CD4-positive, alpha-beta T cell (primary cell): ENCODE data around the gene PTGIR. TPM values are rescaled to one million over a fixed set of nuclear protein-coding genes. Genes with fewer than 3 reads are reported as not detected.

Source experiments
- ATAC-seq: fragments of 200-7000 bp; cut with Tn5 transposase; one replicate; pipeline ENCODE4 v1.10.0; 2022; ENCODE audit warnings: mild to moderate bottlenecking; ENCODE audit not compliant: poor library complexity
- CTCF ChIA-PET: fragments of 350-600 bp; sonication (Branson Sonifier 250); formaldehyde crosslinking; loops from one replicate; lab custom pipeline; 2021; ENCODE audit warnings: antibody characterized with exemption, inconsistent platforms; lab: Charles Lee
- POLR2A ChIA-PET: fragments of 350-600 bp; sonication (Branson Sonifier 250); formaldehyde crosslinking; loops from one replicate; lab custom pipeline; 2021; ENCODE audit warnings: antibody characterized with exemption, inconsistent platforms; lab: Charles Lee
- DNase-seq, 14 experiments: peaks; one replicate each; pipeline ENCODE4 v3.0.0-alpha.2; 2013 to 2020; ENCODE audit warnings: mixed read lengths in 2 of 14
- H3K27ac ChIP-seq, 2 donors: one replicate each; pipeline versions ENCODE4 v1.5.1 to v1.7.0; 2013; ENCODE audit warnings: low read length in 2 of 2, low read depth in 1 of 2, mild to moderate bottlenecking in 1 of 2
- H3K27me3 ChIP-seq, 2 experiments: 1 replicate in 1 of 2; 2 replicates in 1 of 2; pipeline versions ENCODE4 v1.6.1 to v1.7.0; 2013; ENCODE audit warnings: low read length in 2 of 2, control low read depth in 1 of 2, mild to moderate bottlenecking in 1 of 2, moderate library complexity in 1 of 2; ENCODE audit not compliant: insufficient read depth in 2 of 2, control insufficient read depth in 1 of 2
- H3K36me3 ChIP-seq: one replicate; pipeline ENCODE4 v1.6.1; 2013; ENCODE audit warnings: low read length, control low read depth; ENCODE audit not compliant: insufficient read depth
- H3K4me1 ChIP-seq: one replicate; pipeline ENCODE4 v1.6.1; 2013; ENCODE audit warnings: low read length, control low read depth; ENCODE audit not compliant: insufficient read depth
- H3K4me3 ChIP-seq: one replicate; pipeline ENCODE4 v1.5.1; 2013; ENCODE audit warnings: mild to moderate bottlenecking, low read length, moderate library complexity
- H3K9me3 ChIP-seq, 2 experiments: 1 replicate in 1 of 2; 2 replicates in 1 of 2; pipeline versions ENCODE4 v1.6.1 to v1.7.0; 2013; ENCODE audit warnings: low read length in 2 of 2, mild to moderate bottlenecking in 2 of 2, control low read depth in 1 of 2, moderate library complexity in 1 of 2; ENCODE audit not compliant: control insufficient read depth in 1 of 2, insufficient read depth in 1 of 2
- H3K27ac Mint-ChIP-seq: one replicate; pipeline ENCODE4 v1.8.0; 2020; ENCODE audit warnings: mixed read lengths
- H3K27me3 Mint-ChIP-seq: one replicate; pipeline ENCODE4 v1.8.0; 2021; ENCODE audit warnings: mixed read lengths
- H3K36me3 Mint-ChIP-seq: one replicate; pipeline ENCODE4 v1.8.0; 2021; ENCODE audit warnings: low read depth, mixed read lengths
- H3K4me1 Mint-ChIP-seq: one replicate; pipeline ENCODE4 v1.8.0; 2021; ENCODE audit warnings: low read depth, mixed read lengths
- H3K4me3 Mint-ChIP-seq: one replicate; pipeline ENCODE4 v1.8.0; 2020; ENCODE audit warnings: mild to moderate bottlenecking, mixed read lengths
- H3K9me3 Mint-ChIP-seq: one replicate; pipeline ENCODE4 v1.8.0; 2020; ENCODE audit warnings: mixed read lengths
- intact Hi-C, 2 experiments: fragments of 100-400 bp; cut with DNase I in 1 of 2; cut with micrococcal nuclease in 1 of 2; formaldehyde crosslinking; loops; one replicate each; pipeline versions ENCODE4 v1.15.1 to v1.9.0; 2023 to 2025; cut with DNase I, micrococcal nuclease
- total RNA-seq, 174 experiments: library from RNA in 2 of 174; stranded (reverse) in 2 of 174; gene quantifications; one replicate each; pipeline ENCODE4 v1.2.3 and lab custom pipeline; 2021 to 2026
- TF ChIP-seq, protein P1 (sequence below): fragments of 200-600 bp; IDR thresholded peaks from one replicate; pipeline ENCODE4 v1.8.0; 2022; ENCODE audit warnings: antibody characterized with exemption, mild to moderate bottlenecking

PTGIR gene
- total RNA-seq, 2 experiments from 2014 or later = 0.87 to 0.96 TPM

DNA sequence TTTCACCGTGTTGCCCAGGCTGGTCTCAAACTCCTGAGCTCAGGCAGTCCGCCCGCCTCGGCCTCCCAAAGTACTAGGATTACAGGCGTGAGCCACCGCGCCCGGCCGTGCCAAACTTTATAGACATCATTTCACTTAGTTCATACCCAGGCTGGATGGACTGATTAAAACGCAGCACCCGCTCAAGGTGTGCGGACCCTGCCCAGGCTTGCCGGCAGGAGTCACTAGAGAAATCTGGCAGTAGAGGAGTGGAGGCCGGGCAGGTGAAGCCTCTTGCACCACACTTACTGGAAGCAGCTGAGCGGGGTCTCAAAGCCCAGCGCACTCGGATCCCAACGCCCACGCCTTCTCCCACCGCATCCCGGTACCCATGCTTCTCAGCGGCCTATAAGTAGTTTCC is 11.4 kb downstream of the PTGIR start:
- Histone ChIP-seq H3K27ac (no peak overlapping the region), H3K4me3 (no peak overlapping the region), H3K27me3 (no peaks in the 10 kb centered on the region), H3K9me3 (no peaks in the 10 kb centered on the region), H3K36me3 (peaks cover 20% of the 10 kb centered on the region), H3K4me1 (peaks cover 87% of the 10 kb centered on the region)
- H3K4me1 Mint-ChIP-seq = peaks cover 72% of the 10 kb centered on the region
- peak overlapping the region; percentile 93 for H3K27ac Mint-ChIP-seq
- POLR2A ChIA-PET = interaction anchor here (1.7 to 5.4 kb wide), 3 partner anchors 11 to 48 kb away, joined by 5 to 215 read pairs (median 32); partner anchors contain the start of genes CALM3 and DACT3
- peaks cover 33% of the 10 kb centered on the region for H3K36me3 Mint-ChIP-seq
- DNase-seq (peak in 1 of 14 experiments; percentile 30), ATAC-seq (no peak)
- H3K9me3 Mint-ChIP-seq = no peaks in the 10 kb centered on the region
- intact Hi-C loops = loop anchor here in 1 of 2 experiments (5.0 to 10.0 kb wide), 2 partner anchors 81 to 1751 kb away; partner anchors contain the start of genes SYNGR4 and TMEM143
- TF ChIP-seq, protein P1, sequence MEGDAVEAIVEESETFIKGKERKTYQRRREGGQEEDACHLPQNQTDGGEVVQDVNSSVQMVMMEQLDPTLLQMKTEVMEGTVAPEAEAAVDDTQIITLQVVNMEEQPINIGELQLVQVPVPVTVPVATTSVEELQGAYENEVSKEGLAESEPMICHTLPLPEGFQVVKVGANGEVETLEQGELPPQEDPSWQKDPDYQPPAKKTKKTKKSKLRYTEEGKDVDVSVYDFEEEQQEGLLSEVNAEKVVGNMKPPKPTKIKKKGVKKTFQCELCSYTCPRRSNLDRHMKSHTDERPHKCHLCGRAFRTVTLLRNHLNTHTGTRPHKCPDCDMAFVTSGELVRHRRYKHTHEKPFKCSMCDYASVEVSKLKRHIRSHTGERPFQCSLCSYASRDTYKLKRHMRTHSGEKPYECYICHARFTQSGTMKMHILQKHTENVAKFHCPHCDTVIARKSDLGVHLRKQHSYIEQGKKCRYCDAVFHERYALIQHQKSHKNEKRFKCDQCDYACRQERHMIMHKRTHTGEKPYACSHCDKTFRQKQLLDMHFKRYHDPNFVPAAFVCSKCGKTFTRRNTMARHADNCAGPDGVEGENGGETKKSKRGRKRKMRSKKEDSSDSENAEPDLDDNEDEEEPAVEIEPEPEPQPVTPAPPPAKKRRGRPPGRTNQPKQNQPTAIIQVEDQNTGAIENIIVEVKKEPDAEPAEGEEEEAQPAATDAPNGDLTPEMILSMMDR = no peak
- no peaks in the 10 kb centered on the region for H3K27me3 Mint-ChIP-seq
- H3K4me3 Mint-ChIP-seq = no peak overlapping the region
- CTCF ChIA-PET = interaction anchor here (1.0 to 2.4 kb wide), 11 partner anchors 9 to 84 kb away, joined by 4 to 34 read pairs (median 6); partner anchors contain the start of genes CALM3 and DACT3

DNA sequence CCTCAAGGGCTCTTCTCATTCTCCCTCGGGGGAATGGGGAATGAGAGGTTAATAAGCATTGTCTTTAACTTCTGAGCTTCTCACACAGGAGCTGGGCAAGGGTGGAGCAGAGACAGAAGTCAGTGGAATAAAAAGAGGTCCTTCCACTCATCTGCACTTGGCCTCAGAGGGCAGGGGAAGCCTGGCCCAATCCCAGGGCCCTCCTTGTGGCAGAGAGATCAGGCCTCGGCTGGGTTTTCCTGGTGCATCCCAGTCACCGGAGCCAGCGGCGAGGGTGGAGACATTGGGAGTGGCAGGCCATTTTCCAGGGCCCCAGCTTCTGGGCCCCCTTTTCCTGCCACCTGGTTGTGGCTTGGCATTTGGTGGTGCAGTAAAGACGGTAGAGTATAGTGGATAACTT is 13.1 kb downstream of the PTGIR start:
- Mint-ChIP-seq H3K4me3 (peak overlapping the region; percentile 80), H3K27ac (peak overlapping the region; percentile 93), H3K9me3 (no peaks in the 10 kb centered on the region), H3K27me3 (no peaks in the 10 kb centered on the region), H3K36me3 (peaks cover 50% of the 10 kb centered on the region), H3K4me1 (peaks cover 74% of the 10 kb centered on the region)
- TF ChIP-seq, protein P1 = no peak
- CTCF ChIA-PET = interaction anchor here (0.8 to 3.8 kb wide), 7 partner anchors 10 to 82 kb away, joined by 3 to 30 read pairs (median 4); partner anchors contain the start of genes CALM3 and DACT3
- ATAC-seq (peak; percentile 14), DNase-seq (peak in 1 of 14 experiments; percentile 14)
- Histone ChIP-seq H3K4me3 (peak overlapping the region; percentile 11), H3K27me3 (no peaks in the 10 kb centered on the region), H3K36me3 (peaks cover 37% of the 10 kb centered on the region), H3K9me3 (no peaks in the 10 kb centered on the region), H3K27ac (peak overlapping the region; percentile 57 to 81), H3K4me1 (peaks cover 73% of the 10 kb centered on the region)
- POLR2A ChIA-PET = interaction anchor here (0.7 to 5.4 kb wide), 17 partner anchors 8 to 344 kb away, joined by 3 to 215 read pairs (median 4); partner anchors contain the start of genes CALM3 and DACT3
- intact Hi-C loops = loop anchor here in 1 of 2 experiments (5.0 to 10.0 kb wide), 2 partner anchors 79 to 1753 kb away; partner anchors contain the start of genes SYNGR4 and TMEM143

DNA sequence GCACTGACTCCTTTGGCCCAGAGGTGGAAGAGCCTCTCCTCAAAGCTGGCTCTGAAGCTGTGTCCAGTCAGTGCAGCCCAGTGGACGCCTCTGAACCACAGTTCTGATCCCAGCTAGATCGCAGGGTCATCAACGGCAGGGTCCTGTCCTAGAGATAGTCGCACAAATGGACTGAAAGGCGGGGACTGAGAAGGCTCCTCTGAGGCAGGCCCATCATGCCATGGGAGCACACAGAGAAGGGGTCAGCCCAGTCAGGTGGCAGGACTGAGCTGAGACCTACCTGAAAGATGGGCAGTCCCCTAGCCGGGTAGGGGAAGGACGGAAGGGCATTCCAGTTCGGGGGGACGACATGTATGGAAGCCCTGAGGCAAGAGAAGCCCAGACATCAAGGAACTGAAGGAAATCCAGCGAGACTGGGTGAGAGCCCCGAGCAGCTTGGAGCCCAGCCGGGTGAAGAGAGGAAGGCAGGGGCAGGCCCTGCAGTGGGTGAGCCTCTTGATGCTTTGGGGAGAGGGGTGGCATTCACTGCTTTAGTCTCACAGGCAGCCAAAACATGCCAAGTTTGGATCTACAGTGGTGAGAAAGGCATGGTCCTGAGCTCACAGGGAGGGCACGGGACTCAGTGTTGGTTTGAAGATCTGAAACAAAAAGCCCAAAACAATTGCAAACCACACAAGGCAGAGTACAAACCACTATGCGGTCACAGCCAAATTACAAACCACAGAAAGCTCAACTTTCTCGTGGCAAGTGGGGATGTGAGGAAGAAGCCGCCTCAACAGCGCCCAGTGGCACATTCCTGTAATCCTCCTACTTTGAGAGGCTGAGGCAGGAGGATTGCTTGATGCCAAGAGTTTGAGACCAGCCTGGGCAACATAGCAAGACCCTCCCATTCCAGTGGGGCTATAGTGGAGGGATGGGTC is 13.8 kb downstream of the PTGIR start:
- peaks cover 44% of the 10 kb centered on the region for H3K36me3 ChIP-seq
- intact Hi-C loops = loop anchor here in 1 of 2 experiments (5.0 to 10.0 kb wide), 2 partner anchors 79 to 1754 kb away; partner anchors contain the start of genes SYNGR4 and TMEM143
- H3K27ac Mint-ChIP-seq = peak overlapping the region; percentile 93
- H3K36me3 Mint-ChIP-seq = peaks cover 57% of the 10 kb centered on the region
- H3K27me3 ChIP-seq = no peaks in the 10 kb centered on the region
- no peaks in the 10 kb centered on the region for H3K9me3 ChIP-seq
- H3K4me1 ChIP-seq = peaks cover 68% of the 10 kb centered on the region
- H3K9me3 Mint-ChIP-seq = no peaks in the 10 kb centered on the region
- DNase-seq (peak in 6 of 14 experiments; percentile 28 to 77 (median 54)), ATAC-seq (peak; percentile 39)
- H3K27me3 Mint-ChIP-seq = no peaks in the 10 kb centered on the region
- H3K4me3 ChIP-seq = peak overlapping the region; percentile 11
- peak overlapping the region; percentile 57 to 81 for H3K27ac ChIP-seq
- ChIA-PET CTCF (interaction anchor here (1.1 to 3.8 kb wide), 5 partner anchors 10 to 74 kb away, joined by 3 to 30 read pairs (median 4); partner anchors contain the start of genes CALM3 and DACT3), POLR2A (interaction anchor here (0.6 to 5.4 kb wide), 13 partner anchors 9 to 103 kb away, joined by 3 to 215 read pairs (median 4); partner anchors contain the start of genes CALM3, DACT3 and GNG8)
- TF ChIP-seq, protein P1 = no peak
- H3K4me1 Mint-ChIP-seq = peaks cover 75% of the 10 kb centered on the region
- H3K4me3 Mint-ChIP-seq = peak overlapping the region; percentile 80
